Pancreas (tissue), 10 donors: ENCODE measurements around the gene EHD4. TPM values are rescaled to one million over a fixed set of nuclear protein-coding genes. Genes with fewer than 3 reads are reported as not detected.

Source experiments
- ATAC-seq, 4 donors: fragments of 200-7000 bp; cut with Tn5 transposase; one replicate each; pipeline versions ENCODE4 v1.8.0 to v1.9.1; 2020; ENCODE audit warnings: mild to moderate bottlenecking in 4 of 4, moderate library complexity in 4 of 4
- DNase-seq, 6 donors: peaks; one replicate each; pipeline ENCODE4 v3.0.0-alpha.2; 2020
- FAIRE-seq: peaks from 2 replicates; lab custom pipeline; 2012; peaks lifted over from hg19 to GRCh38; lab: Jason Lieb, UNC
- H3K27ac ChIP-seq, 4 donors: fragments of 200-600 bp; sonication (generic); 1 replicate in 3 of 4; 2 replicates in 1 of 4; pipeline versions ENCODE4 v1.5.0 to v1.8.0; 2020
- H3K27me3 ChIP-seq, 4 donors: fragments of 200-600 bp; one replicate each; pipeline ENCODE4 v1.8.0; 2021
- H3K36me3 ChIP-seq, 3 donors: fragments of 200-600 bp; sonication (generic) in 1 of 3; one replicate each; pipeline versions ENCODE4 v1.5.0 to v1.8.0; 2020 to 2021
- H3K4me1 ChIP-seq, 3 donors: fragments of 200-600 bp; one replicate each; pipeline ENCODE4 v1.8.0; 2021
- H3K4me3 ChIP-seq, 4 donors: fragments of 200-600 bp; sonication (generic) in 2 of 4; one replicate each; pipeline versions ENCODE4 v1.5.0 to v1.8.0; 2020 to 2021
- H3K9me3 ChIP-seq, 4 donors: fragments of 200-600 bp; one replicate each; pipeline ENCODE4 v1.8.0; 2021
- WGBS, 2 donors: extraction: QIAGEN DNeasy Blood & Tissue Kit; methylation state at CpG; one replicate each; pipeline ENCODE4 v1.1.7; 2013; 5-methylcytosine and 5-hydroxymethylcytosine counted together
- intact Hi-C, 3 donors: fragments of 100-400 bp; cut with DNase I; formaldehyde crosslinking; loops; one replicate each; pipeline versions ENCODE4 v1.11.1 to v1.14.2; 2022
- polyA plus RNA-seq, 2 donors: library from polyadenylated mRNA; stranded (reverse); fragments of 200-250 nt; gene quantifications; one replicate each; pipeline ENCODE4 v1.2.3, GENCODE V29; 2013
- total RNA-seq, 6 donors: library from RNA; stranded (reverse); fragmentation: NEBNext Ultra II Directional in 4 of 6; extraction: Animal tissue kit (Norgen Biotek cat#: 25700) in 4 of 6; gene quantifications; one replicate each; pipeline versions ENCODE4 v1.2.1 to v1.2.4, GENCODE V29; 2021 to 2023
- TF ChIP-seq, protein P1 (sequence below), 4 donors: fragments of 200-600 bp; sonication (generic) in 3 of 4; IDR thresholded peaks; one replicate each; pipeline versions ENCODE4 v1.5.0 to v1.8.0; 2021; ENCODE audit warnings: antibody characterized with exemption in 4 of 4
- donor health status: healthy with polysubstance abuse.
- donor health status: DM: no; HTN: no; CAD: no; lungs with moderate emphysema.
- donor health status: DM: no; HTN: no; CAD: no.
- donor health status: control.
- donor health status: control.
- donor health status: Bipolar disorder and iron deficiency.
- donor health status: DM: yes; HTN: yes; CAD: no.
- donor health status: DM: no; HTN: no; CAD: no.
- donor health status: DM: no; HTN: no; CAD: no.
- donor health status: DM: yes; HTN: yes; CAD: no.

EHD4 gene
- total and polyA plus RNA-seq, 8 donors: 8.1 to 22.8 (median 8.5) TPM

GRCh38 chr15:41877631-41878354, 94.6 kb downstream of the EHD4 start:
- no peaks in the 10 kb centered on the region for H3K36me3 ChIP-seq
- H3K27ac ChIP-seq: no peak overlapping the region
- DNase-seq (peak in 1 of 6 donors; percentile 36), FAIRE-seq (no peak), ATAC-seq (no peak)
- TF ChIP-seq, protein P1, sequence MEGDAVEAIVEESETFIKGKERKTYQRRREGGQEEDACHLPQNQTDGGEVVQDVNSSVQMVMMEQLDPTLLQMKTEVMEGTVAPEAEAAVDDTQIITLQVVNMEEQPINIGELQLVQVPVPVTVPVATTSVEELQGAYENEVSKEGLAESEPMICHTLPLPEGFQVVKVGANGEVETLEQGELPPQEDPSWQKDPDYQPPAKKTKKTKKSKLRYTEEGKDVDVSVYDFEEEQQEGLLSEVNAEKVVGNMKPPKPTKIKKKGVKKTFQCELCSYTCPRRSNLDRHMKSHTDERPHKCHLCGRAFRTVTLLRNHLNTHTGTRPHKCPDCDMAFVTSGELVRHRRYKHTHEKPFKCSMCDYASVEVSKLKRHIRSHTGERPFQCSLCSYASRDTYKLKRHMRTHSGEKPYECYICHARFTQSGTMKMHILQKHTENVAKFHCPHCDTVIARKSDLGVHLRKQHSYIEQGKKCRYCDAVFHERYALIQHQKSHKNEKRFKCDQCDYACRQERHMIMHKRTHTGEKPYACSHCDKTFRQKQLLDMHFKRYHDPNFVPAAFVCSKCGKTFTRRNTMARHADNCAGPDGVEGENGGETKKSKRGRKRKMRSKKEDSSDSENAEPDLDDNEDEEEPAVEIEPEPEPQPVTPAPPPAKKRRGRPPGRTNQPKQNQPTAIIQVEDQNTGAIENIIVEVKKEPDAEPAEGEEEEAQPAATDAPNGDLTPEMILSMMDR (IDR thresholded peaks at IDR 0.05): no peak
- H3K27me3 ChIP-seq: no peaks in the 10 kb centered on the region
- intact Hi-C loops: no loop called here
- peaks cover 0 to 6% (median 4%) of the 10 kb centered on the region in 3 donors for H3K4me1 ChIP-seq
- H3K9me3 ChIP-seq: no peaks in the 10 kb centered on the region
- WGBS, 2 donors: 84 to 88% methylated on average over 13 of the region's 13 CpGs
- H3K4me3 ChIP-seq: no peak overlapping the region

- DNase-seq (peak in 1 of 6 donors; percentile 63), FAIRE-seq (no peak), ATAC-seq (peak in 2 of 4 donors; percentile 51 to 70)
- Histone ChIP-seq H3K9me3 (no peaks in the 10 kb centered on the region), H3K27ac (no peak overlapping the region), H3K4me3 (no peak overlapping the region), H3K36me3 (no peaks in the 10 kb centered on the region), H3K4me1 (no peaks in the 10 kb centered on the region), H3K27me3 (no peaks in the 10 kb centered on the region)
- intact Hi-C loops: no loop called here
- 39 to 46% methylated on average over 12 of the region's 12 CpGs for WGBS, 2 donors
- TF ChIP-seq, protein P1 (IDR thresholded peaks at IDR 0.05): no peak
These were observed 95.7 kb downstream of the EHD4 start for GRCh38 chr15:41876689-41877088.

- no peaks in the 10 kb centered on the region for H3K36me3 ChIP-seq
- no peaks in the 10 kb centered on the region for H3K9me3 ChIP-seq
- DNase-seq (no peak), FAIRE-seq (no peak), ATAC-seq (no peak)
- H3K27ac ChIP-seq: no peak overlapping the region
- H3K4me3 ChIP-seq: no peak overlapping the region
- 77 to 78% methylated on average over 13 of the region's 13 CpGs for WGBS, 2 donors
- H3K4me1 ChIP-seq: no peaks in the 10 kb centered on the region
- intact Hi-C loops: no loop called here
- H3K27me3 ChIP-seq: no peaks in the 10 kb centered on the region
- TF ChIP-seq, protein P1 (IDR thresholded peaks at IDR 0.05): no peak
These were observed 96.3 kb downstream of the EHD4 start for GRCh38 chr15:41876007-41876406.

- TF ChIP-seq, protein P1 (IDR thresholded peaks at IDR 0.05): no peak
- DNase-seq (no peak), ATAC-seq (no peak), FAIRE-seq (no peak)
- 92 to 95% methylated on average over 12 of the region's 12 CpGs for WGBS, 2 donors
- Histone ChIP-seq H3K27me3 (no peaks in the 10 kb centered on the region), H3K4me1 (no peaks in the 10 kb centered on the region), H3K27ac (no peak overlapping the region), H3K4me3 (no peak overlapping the region), H3K36me3 (no peaks in the 10 kb centered on the region), H3K9me3 (no peaks in the 10 kb centered on the region)
- intact Hi-C loops: no loop called here
These were observed 97.6 kb downstream of the EHD4 start for GRCh38 chr15:41874736-41875135.

DNA sequence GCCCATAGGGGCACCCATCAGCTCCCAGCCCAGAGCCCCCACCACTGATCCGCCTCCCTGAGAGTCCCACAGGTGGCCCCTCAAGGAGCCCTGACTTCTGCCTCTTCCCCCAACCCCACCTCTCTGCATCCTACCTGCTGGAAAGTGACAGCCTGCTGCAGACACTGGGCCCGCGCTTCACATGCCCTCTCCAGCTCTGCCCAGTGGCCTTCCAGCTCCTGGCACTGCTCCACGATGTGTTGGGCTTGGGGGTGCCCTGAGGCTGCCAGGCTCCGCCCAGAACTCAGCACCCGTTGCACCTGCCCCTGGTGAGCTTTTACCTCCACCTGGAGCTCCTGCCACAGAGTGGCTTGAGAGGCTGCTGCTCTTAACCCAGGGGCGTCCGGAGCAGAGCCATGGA, 98.6 kb downstream of the EHD4 start:
- ATAC-seq: no peak
- TF ChIP-seq, protein P1 (IDR thresholded peaks at IDR 0.05): no peak
- Histone ChIP-seq H3K27me3 (no peaks in the 10 kb centered on the region), H3K36me3 (no peaks in the 10 kb centered on the region), H3K27ac (no peak overlapping the region), H3K4me3 (no peak overlapping the region), H3K4me1 (no peaks in the 10 kb centered on the region), H3K9me3 (no peaks in the 10 kb centered on the region)
- 76 to 80% methylated on average over 8 of the region's 8 CpGs for WGBS, 2 donors
- FAIRE-seq: no peak
- intact Hi-C loops: no loop called here
- peak in 1 of 6 donors; percentile 57 for DNase-seq
